ENCODE results near the gene EPM2A.

The EPM2A gene

DNA sequence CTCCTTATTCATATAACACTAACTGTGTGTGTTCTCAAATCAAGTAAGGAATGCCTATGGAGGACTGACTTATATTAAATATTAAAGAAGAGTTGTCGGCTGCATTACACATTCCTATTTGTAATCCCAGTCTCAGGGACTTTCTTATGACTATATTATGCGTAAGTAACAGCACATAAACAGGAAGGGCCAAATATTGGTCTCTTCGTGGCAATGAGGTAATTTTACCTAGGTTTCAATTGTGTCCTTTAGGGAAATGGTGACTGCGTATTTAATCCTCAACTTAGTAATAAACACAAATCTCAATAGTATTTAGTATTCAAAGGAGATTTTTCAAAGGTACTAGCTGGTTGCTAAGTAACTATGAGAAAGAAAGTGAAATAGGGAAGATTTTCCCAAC, 22.8 kb upstream of the EPM2A start:
- no peak overlapping the region for H3K4me3 ChIP-seq (ENCODE audit: low read depth, low read length)
- TF ChIP-seq, protein P1, sequence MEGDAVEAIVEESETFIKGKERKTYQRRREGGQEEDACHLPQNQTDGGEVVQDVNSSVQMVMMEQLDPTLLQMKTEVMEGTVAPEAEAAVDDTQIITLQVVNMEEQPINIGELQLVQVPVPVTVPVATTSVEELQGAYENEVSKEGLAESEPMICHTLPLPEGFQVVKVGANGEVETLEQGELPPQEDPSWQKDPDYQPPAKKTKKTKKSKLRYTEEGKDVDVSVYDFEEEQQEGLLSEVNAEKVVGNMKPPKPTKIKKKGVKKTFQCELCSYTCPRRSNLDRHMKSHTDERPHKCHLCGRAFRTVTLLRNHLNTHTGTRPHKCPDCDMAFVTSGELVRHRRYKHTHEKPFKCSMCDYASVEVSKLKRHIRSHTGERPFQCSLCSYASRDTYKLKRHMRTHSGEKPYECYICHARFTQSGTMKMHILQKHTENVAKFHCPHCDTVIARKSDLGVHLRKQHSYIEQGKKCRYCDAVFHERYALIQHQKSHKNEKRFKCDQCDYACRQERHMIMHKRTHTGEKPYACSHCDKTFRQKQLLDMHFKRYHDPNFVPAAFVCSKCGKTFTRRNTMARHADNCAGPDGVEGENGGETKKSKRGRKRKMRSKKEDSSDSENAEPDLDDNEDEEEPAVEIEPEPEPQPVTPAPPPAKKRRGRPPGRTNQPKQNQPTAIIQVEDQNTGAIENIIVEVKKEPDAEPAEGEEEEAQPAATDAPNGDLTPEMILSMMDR (IDR thresholded peaks at IDR 0.05; ENCODE audit: low read depth, low read length, missing control alignments): no peak
- no peak for DNase-seq (ENCODE audit: low read depth)

GRCh38 chr6:145756170-145756662, 20.9 kb upstream of the EPM2A start:
- H3K4me3 ChIP-seq (ENCODE audit: low read depth, low read length): no peak overlapping the region

GRCh38 chr6:145755682-145756081, 20.4 kb upstream of the EPM2A start:
- no peak for DNase-seq (ENCODE audit: low read depth)
- TF ChIP-seq, protein P1 (IDR thresholded peaks at IDR 0.05; ENCODE audit: low read depth, low read length, missing control alignments): no peak
- H3K4me3 ChIP-seq (ENCODE audit: low read depth, low read length): no peak overlapping the region

More at GRCh38 chr6:145756170-145756662, 20.9 kb upstream of the EPM2A start:
- DNase-seq (ENCODE audit: low read depth): no peak
- TF ChIP-seq, protein P1 (IDR thresholded peaks at IDR 0.05; ENCODE audit: low read depth, low read length, missing control alignments): no peak

DNA sequence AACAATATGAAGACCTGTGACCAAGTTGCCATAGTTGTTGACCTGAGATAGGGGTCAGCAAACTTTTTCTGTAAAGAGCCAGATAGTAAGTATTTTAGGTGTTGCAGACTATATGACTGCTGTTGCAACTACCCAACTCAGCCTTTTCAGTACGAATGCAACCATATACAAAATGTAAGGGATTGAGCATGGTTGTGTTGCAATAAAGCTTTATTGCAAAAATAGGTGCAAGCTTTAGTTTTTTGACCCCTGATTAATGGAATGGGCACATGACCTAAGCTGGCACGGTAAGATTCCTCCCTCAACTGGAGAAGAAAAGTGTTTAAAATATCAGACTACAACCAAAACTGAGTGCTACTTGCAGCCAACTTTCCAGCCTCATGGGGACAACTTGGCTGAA, 17.3 kb upstream of the EPM2A start:
- no peak for DNase-seq (ENCODE audit: low read depth)
- TF ChIP-seq, protein P1 (IDR thresholded peaks at IDR 0.05; ENCODE audit: low read depth, low read length, missing control alignments): no peak
- no peak overlapping the region for H3K4me3 ChIP-seq (ENCODE audit: low read depth, low read length)

DNA sequence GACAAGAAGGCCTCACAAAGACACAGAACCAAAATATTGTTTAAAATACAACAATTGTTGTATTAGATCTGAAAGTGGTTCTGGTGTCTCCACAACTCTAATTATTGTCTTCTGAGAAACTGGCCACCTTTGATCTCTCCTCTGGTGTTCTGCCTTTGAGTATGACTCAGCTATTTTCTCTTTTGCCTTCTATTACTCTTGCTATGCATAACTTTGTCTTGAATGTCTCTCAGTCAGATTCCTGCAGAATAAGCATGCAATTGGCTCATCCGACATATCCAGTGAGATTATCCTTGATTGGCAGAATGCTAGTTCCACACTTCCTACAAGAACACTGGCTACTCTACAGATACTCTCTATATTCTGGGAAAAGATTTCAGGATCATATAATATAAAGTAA, 14.3 kb upstream of the EPM2A start:
- TF ChIP-seq, protein P1 (IDR thresholded peaks at IDR 0.05; ENCODE audit: low read depth, low read length, missing control alignments): no peak
- no peak for DNase-seq (ENCODE audit: low read depth)
- no peak overlapping the region for H3K4me3 ChIP-seq (ENCODE audit: low read depth, low read length)

DNA sequence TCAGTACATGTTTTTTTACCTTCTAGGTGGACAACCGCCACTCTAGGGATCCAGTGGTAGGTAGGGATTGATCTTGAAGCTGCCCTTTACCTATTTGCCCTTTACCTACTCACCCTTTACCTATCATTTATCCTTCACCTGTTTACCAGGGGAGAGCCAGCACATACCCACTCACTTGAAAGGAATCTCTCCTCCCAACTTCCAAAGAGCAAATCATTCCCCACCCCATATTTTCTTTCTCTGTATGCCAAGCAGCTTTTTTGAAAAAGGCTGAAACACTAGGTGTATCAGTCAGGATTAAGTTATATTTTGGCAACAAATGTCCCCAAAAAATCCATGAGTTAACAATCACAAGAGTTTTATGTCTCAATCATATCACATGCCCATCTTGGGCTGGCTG, 10.5 kb upstream of the EPM2A start:
- DNase-seq (ENCODE audit: low read depth): no peak
- TF ChIP-seq, protein P1 (IDR thresholded peaks at IDR 0.05; ENCODE audit: low read depth, low read length, missing control alignments): no peak

GRCh38 chr6:145744619-145745018, 9.3 kb upstream of the EPM2A start:
- TF ChIP-seq, protein P1 (IDR thresholded peaks at IDR 0.05; ENCODE audit: low read depth, low read length, missing control alignments): no peak
- H3K4me3 ChIP-seq (ENCODE audit: low read depth, low read length): no peak overlapping the region
- no peak for DNase-seq (ENCODE audit: low read depth)

More for the DNA sequence above, 10.5 kb upstream of the EPM2A start:
- H3K4me3 ChIP-seq (ENCODE audit: low read depth, low read length): no peak overlapping the region
